Measurements from ENCODE around the gene AKR1C1. TPM values are rescaled to one million over a fixed set of nuclear protein-coding genes. Genes with fewer than 3 reads are reported as not detected.
"Not testable (repeated sequence)": the region's sequence is repeated elsewhere in the genome, so short reads cannot be mapped to it uniquely, and the experiment has no call there.

AKR1C1 gene
- total RNA-seq, 2 donors from 2014 or later: 60.3 to 174 TPM

DNA sequence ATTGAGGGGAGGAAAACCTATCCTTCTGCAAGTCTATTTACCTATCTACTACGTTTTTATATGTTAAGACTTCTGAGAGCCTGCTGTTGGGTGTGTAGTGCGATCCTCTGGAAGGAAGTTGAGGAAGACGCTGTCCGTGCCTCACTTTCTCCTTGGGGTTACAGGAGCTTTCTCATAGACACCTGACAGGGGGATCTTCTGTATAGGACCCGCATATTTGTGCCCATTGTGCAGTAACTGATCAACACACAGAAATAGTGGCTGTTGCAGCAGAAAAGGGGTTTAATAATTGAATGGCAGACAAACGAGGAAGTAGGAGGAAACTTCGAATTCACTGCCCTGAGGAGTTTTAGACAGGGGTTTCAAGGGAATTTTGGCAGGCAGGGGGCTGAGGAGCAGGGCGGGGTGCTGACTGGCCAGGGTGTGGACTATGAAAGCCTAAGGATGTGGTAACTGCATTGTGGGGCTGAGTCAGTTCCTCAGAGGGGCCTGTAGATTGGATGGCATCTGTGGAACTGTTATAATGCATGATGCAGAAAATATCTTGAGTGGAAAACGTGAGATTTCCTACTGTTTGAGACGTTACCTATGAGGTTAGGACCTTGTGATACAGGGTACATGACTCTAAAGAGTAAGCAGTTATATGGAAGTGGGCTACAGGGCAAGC is 58.5 kb downstream of the AKR1C1 start:
- H3K9me3 ChIP-seq; H3K27ac ChIP-seq; H3K36me3 ChIP-seq; H3K4me3 ChIP-seq; H3K27me3 ChIP-seq; DNase-seq (ENCODE audit: low spot score): not testable (repeated sequence)
- H3K4me1 ChIP-seq: peaks cover 0 to 18% of the 10 kb centered on the region in 2 donors

DNA sequence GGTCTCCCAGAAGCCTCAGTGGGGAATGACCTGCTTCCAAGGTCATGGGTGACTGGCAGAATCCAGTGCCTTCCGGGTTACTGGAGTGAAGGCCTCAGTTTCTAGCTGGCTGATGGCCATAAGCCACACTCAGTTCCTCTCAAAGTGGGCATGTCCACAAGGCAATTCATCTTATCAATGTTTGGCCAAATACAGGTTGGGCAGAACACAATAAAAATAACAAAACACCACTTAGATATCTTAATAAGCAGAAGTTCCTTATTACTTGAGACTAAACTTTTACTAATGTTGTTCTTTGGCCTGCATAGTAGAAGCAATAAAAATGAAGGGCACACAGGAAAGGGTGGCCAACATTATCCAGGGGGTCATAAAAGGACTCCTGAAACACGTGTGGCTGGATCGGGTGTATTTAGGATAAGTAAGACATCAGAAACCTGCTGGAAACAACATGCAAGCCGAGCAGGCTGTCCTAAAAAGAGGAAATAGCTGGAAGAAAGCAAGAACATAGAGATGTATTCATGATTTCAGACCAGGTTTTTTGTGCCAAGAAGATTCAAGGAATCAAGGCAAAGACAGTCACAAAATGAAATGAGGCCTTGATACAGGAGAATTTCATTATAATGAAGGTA is 60.1 kb downstream of the AKR1C1 start:
- Histone ChIP-seq H3K27ac (no peak overlapping the region), H3K4me3 (no peak overlapping the region), H3K4me1 (peaks cover 0 to 18% of the 10 kb centered on the region in 2 donors), H3K27me3 (no peaks in the 10 kb centered on the region), H3K9me3 (no peaks in the 10 kb centered on the region), H3K36me3 (no peaks in the 10 kb centered on the region)
- no peak for DNase-seq (ENCODE audit: low spot score)
- TF ChIP-seq, protein P1, sequence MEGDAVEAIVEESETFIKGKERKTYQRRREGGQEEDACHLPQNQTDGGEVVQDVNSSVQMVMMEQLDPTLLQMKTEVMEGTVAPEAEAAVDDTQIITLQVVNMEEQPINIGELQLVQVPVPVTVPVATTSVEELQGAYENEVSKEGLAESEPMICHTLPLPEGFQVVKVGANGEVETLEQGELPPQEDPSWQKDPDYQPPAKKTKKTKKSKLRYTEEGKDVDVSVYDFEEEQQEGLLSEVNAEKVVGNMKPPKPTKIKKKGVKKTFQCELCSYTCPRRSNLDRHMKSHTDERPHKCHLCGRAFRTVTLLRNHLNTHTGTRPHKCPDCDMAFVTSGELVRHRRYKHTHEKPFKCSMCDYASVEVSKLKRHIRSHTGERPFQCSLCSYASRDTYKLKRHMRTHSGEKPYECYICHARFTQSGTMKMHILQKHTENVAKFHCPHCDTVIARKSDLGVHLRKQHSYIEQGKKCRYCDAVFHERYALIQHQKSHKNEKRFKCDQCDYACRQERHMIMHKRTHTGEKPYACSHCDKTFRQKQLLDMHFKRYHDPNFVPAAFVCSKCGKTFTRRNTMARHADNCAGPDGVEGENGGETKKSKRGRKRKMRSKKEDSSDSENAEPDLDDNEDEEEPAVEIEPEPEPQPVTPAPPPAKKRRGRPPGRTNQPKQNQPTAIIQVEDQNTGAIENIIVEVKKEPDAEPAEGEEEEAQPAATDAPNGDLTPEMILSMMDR (IDR thresholded peaks at IDR 0.05): no peak

DNA sequence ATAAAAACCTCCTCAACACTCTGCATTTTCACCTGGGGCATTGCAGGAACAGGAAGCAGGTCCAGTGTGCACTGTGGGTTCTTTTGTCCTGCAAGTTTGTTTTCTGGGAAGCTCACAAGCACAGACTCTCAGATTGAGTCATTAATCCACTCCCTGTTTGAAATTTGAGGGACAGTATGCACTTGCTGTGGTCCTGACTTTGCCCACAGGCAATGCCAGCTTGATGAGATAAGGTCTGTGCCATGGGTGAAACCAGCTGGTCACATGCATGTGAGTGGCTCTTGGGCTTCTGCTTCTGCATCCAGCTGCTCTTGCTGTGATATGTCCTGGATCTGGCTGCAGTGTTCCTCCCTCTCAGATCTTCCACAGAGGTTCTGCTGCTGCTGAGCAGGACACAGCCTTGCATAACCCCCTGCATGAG is 62.3 kb downstream of the AKR1C1 start:
- H3K27ac ChIP-seq; H3K4me3 ChIP-seq; H3K36me3 ChIP-seq; H3K27me3 ChIP-seq; H3K4me1 ChIP-seq; DNase-seq (ENCODE audit: low spot score): not testable (repeated sequence)
- peaks cover 0 to 11% of the 10 kb centered on the region in 2 donors for H3K9me3 ChIP-seq

DNA sequence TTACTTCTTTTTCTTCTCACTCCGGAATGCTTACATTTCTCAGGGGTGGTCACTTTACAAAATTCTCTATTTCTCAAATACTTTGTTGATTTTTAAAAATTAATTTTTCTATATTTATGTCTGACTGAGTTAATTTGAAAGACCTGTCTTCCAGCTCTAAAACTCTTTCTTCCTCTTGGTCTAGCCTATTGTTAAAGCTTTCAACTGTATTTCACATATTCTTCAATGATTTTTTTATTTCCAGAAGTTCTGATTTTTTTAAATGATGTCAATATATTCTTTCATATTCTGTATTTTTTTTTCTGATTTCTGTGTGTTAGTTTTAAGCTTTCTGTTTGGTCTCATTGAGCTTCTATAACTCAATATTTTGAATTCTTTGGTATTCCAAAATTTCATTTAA is 67.8 kb downstream of the AKR1C1 start:
- DNase-seq (ENCODE audit: low spot score): no peak
- TF ChIP-seq, protein P1 (IDR thresholded peaks at IDR 0.05): no peak
- no peak overlapping the region for H3K27ac ChIP-seq
- H3K9me3 ChIP-seq: peaks cover 0 to 50% of the 10 kb centered on the region in 2 donors
- H3K27me3 ChIP-seq: no peaks in the 10 kb centered on the region
- H3K4me1 ChIP-seq: no peaks in the 10 kb centered on the region
- no peaks in the 10 kb centered on the region for H3K36me3 ChIP-seq
- no peak overlapping the region for H3K4me3 ChIP-seq

DNA sequence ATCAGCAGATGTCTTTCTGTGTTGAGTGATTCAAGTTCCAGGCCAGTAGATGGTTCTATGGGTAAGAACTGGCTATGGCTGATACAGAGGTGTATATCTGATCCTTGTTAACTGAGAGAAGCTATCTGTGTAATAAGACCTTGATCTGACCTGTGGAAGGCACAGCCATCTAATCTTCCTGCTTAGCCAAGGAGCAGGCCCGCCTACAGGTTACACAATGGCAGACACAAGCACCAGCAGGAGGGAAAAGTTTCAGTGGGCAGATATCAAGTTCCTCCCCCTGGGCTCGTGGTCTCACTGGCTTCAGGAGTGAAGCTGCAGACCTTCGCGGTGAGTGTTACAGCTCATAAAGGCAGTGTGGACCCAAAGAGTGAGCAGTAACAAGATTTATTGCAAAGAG is 68.4 kb downstream of the AKR1C1 start:
- H3K4me1 ChIP-seq; DNase-seq (ENCODE audit: low spot score); H3K27me3 ChIP-seq; H3K36me3 ChIP-seq; H3K27ac ChIP-seq; H3K4me3 ChIP-seq: not testable (repeated sequence)
- peaks cover 0 to 51% of the 10 kb centered on the region in 2 donors for H3K9me3 ChIP-seq

DNA sequence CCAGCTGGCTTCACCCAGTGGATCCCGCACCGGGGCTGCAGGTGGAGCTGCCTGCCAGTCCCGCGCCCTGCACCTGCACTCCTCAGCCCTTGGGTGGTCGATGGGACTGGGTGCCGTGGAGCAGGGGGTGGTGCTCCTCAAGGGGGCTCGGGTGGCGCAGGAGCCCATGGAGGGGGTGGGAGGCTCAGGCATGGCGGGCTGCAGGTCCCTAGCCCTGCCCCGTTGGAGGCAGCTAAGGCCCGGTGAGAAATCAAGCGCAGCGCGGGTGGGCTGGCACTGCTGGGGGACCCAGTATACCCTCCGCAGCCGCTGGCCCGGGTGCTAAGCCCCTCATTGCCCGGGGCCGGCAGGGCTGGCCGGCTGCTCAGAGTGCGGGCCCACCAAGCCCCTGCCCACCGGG is 69.2 kb downstream of the AKR1C1 start:
- not testable (repeated sequence) for H3K4me3 ChIP-seq; DNase-seq (ENCODE audit: low spot score); H3K27ac ChIP-seq; H3K4me1 ChIP-seq; H3K36me3 ChIP-seq; H3K27me3 ChIP-seq
- H3K9me3 ChIP-seq: peaks cover 0 to 51% of the 10 kb centered on the region in 2 donors

Other genes with a start within 250 kb of the AKR1C1 start
- gene AKR1E2, start 137.2 kb upstream of the AKR1C1 start, total RNA-seq: 1 to 10 TPM; 3.2 to 9.7 TPM
- 10 to 100 TPM; 23.6 to 47.0 TPM for gene AKR1C2, start 40.4 kb downstream of the AKR1C1 start, total RNA-seq
- 10 to 100 TPM; 42.1 to 48.9 TPM for gene AKR1C3, start 131.0 kb downstream of the AKR1C1 start, total RNA-seq
- gene AKR1C8, start 221.7 kb downstream of the AKR1C1 start, total RNA-seq: not detected
- not detected for gene AKR1C4, start 233.4 kb downstream of the AKR1C1 start, total RNA-seq